ENCODE data around the gene PXK. TPM values are rescaled to one million over a fixed set of nuclear protein-coding genes. Genes with fewer than 3 reads are reported as not detected.

PXK gene
- polyA plus RNA-seq, 2 donors = 3.2 to 6.0 TPM

DNA sequence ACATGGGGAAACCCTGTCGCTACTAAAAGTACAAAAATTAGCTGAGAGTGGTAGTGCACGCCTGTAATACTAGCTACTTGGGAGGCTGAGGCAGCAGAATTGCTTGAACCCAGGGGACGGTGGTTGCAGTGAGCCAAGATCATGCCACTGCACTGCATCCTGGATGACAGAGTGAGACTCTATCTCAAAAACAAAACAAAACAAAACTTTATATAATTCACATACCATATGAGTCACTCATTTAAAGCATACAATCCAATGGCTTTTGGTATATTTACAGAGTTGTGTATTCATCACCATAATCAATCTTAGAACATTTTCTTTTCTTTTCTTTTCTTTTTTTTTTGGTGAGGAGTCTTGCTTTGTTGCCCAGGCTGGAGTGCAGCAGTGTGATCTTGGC, 8.7 kb downstream of the PXK start:
- no peaks in the 10 kb centered on the region for H3K27me3 ChIP-seq (ENCODE audit: control insufficient read depth in 1 of 2, insufficient read depth in 2 of 2, low read length in 2 of 2)
- no peak overlapping the region for H3K27ac ChIP-seq (ENCODE audit: low read depth in 2 of 2, low read length in 1 of 2)
- 87 to 89% methylated on average over 3 of the region's 3 CpGs for WGBS, 2 donors
- H3K36me3 ChIP-seq (ENCODE audit: control insufficient read depth in 2 of 2, insufficient read depth in 2 of 2, low read length in 1 of 2) = peaks cover 3 to 5% of the 10 kb centered on the region in 2 donors
- H3K4me1 ChIP-seq (ENCODE audit: control insufficient read depth in 2 of 2, insufficient read depth in 2 of 2, low read length in 1 of 2) = peaks cover 0 to 5% of the 10 kb centered on the region in 2 donors
- no peaks in the 10 kb centered on the region for H3K9me3 ChIP-seq (ENCODE audit: control insufficient read depth in 2 of 2, insufficient read depth in 1 of 2, low read depth in 1 of 2, low read length in 1 of 2)
- H3K4me3 ChIP-seq (ENCODE audit: low read depth in 1 of 2, low read length in 2 of 2) = no peak overlapping the region

DNA sequence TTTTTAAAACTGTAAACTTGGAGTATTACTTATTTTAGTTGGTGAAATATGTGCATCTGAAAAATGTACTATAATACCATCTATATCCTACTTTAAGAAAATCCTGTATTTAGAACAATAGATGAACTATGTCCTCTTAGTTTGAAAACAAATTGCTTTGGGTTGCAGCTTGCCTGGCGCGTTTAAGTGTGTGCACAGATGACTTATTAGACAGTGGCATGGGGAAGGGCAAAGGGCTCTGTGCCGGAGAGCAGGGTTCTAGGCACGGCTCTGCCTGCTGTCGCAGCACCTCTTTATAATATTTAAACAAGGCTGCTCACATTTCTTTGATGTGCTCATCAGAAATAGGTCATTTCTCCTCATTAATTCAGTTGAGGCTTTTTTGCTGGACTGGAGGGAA, 10.0 kb downstream of the PXK start:
- Histone ChIP-seq H3K4me3 (ENCODE audit: low read depth in 1 of 2, low read length in 2 of 2) (no peak overlapping the region), H3K9me3 (ENCODE audit: control insufficient read depth in 2 of 2, insufficient read depth in 1 of 2, low read depth in 1 of 2, low read length in 1 of 2) (no peaks in the 10 kb centered on the region), H3K27ac (ENCODE audit: low read depth in 2 of 2, low read length in 1 of 2) (no peak overlapping the region), H3K36me3 (ENCODE audit: control insufficient read depth in 2 of 2, insufficient read depth in 2 of 2, low read length in 1 of 2) (peaks cover 3 to 5% of the 10 kb centered on the region in 2 donors), H3K4me1 (ENCODE audit: control insufficient read depth in 2 of 2, insufficient read depth in 2 of 2, low read length in 1 of 2) (peaks cover 0 to 5% of the 10 kb centered on the region in 2 donors), H3K27me3 (ENCODE audit: control insufficient read depth in 1 of 2, insufficient read depth in 2 of 2, low read length in 2 of 2) (no peaks in the 10 kb centered on the region)
- WGBS, 2 donors = 62 to 81% methylated on average over 5 of the region's 5 CpGs

DNA sequence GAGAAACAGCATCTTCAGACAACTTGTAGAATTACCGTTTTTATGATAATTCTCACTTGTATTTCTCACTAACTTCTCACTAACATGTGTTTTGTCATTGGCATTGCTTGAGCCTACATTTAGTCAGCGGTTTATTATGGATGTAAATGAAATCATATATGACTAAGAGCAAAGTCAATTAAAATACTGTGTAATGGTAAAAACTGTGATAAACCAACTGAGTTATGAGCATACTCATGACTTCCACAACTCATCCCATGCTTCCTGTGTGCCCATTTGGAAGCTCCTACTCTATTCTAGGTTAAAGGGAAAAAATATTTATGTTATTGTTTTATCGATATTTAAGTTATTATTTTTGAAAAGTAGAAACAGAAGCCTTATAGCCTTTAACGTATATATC, 12.8 kb downstream of the PXK start:
- Histone ChIP-seq H3K9me3 (ENCODE audit: control insufficient read depth in 2 of 2, insufficient read depth in 1 of 2, low read depth in 1 of 2, low read length in 1 of 2) (no peaks in the 10 kb centered on the region), H3K4me3 (ENCODE audit: low read depth in 1 of 2, low read length in 2 of 2) (no peak overlapping the region), H3K36me3 (ENCODE audit: control insufficient read depth in 2 of 2, insufficient read depth in 2 of 2, low read length in 1 of 2) (peaks cover 5 to 6% of the 10 kb centered on the region in 2 donors), H3K27ac (ENCODE audit: low read depth in 2 of 2, low read length in 1 of 2) (no peak overlapping the region), H3K27me3 (ENCODE audit: control insufficient read depth in 1 of 2, insufficient read depth in 2 of 2, low read length in 2 of 2) (no peaks in the 10 kb centered on the region), H3K4me1 (ENCODE audit: control insufficient read depth in 2 of 2, insufficient read depth in 2 of 2, low read length in 1 of 2) (peaks cover 0 to 12% of the 10 kb centered on the region in 2 donors)
- 95% methylated on average over 4 of the region's 4 CpGs for WGBS, 2 donors

DNA sequence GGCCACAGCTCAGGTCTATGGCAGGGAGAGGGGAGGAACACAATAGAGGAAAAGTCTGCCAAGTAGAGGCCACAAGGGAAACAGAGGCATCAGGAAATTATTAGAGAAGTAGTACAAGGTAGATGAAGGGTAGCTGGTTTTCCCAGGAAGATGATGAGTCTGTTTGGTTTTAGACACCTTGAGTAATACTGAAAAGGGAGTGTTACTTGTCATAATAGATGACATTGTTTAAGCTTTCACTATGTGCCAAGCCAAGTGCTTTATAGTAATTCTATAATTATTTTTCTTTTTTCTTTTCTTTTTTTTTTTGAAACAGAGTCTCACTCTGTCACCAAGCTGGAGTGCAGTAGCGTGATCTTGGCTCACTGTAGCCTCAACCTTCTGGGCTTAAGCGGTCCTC, 13.7 kb downstream of the PXK start:
- H3K27me3 ChIP-seq (ENCODE audit: control insufficient read depth in 1 of 2, insufficient read depth in 2 of 2, low read length in 2 of 2) = no peaks in the 10 kb centered on the region
- peaks cover 0 to 14% of the 10 kb centered on the region in 2 donors for H3K4me1 ChIP-seq (ENCODE audit: control insufficient read depth in 2 of 2, insufficient read depth in 2 of 2, low read length in 1 of 2)
- H3K27ac ChIP-seq (ENCODE audit: low read depth in 2 of 2, low read length in 1 of 2) = no peak overlapping the region
- no peak overlapping the region for H3K4me3 ChIP-seq (ENCODE audit: low read depth in 1 of 2, low read length in 2 of 2)
- H3K36me3 ChIP-seq (ENCODE audit: control insufficient read depth in 2 of 2, insufficient read depth in 2 of 2, low read length in 1 of 2) = peaks cover 5 to 7% of the 10 kb centered on the region in 2 donors
- 64 to 92% methylated on average over 2 of the region's 2 CpGs for WGBS, 2 donors
- H3K9me3 ChIP-seq (ENCODE audit: control insufficient read depth in 2 of 2, insufficient read depth in 1 of 2, low read depth in 1 of 2, low read length in 1 of 2) = no peaks in the 10 kb centered on the region

DNA sequence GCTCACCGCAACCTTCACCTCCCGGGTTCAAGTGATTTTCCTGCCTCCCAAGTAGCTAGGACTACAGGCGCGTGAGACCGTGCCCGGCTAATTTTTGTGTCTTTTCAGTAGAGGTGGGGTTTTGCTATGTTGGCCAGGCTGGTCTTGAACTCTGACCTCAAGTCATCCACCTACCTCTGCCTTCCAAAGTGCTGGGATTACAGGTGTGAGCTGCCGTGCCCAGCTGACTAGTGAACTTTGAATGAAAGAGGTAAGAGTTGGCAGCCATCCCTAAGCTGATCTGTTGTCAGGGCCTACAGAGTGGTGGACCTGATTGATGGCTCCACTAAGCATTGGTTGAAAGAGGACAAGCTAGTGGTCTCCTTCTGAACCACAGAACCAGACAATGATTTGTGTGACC, 15.3 kb downstream of the PXK start:
- Histone ChIP-seq H3K27me3 (ENCODE audit: control insufficient read depth in 1 of 2, insufficient read depth in 2 of 2, low read length in 2 of 2) (no peaks in the 10 kb centered on the region), H3K27ac (ENCODE audit: low read depth in 2 of 2, low read length in 1 of 2) (no peak overlapping the region), H3K36me3 (ENCODE audit: control insufficient read depth in 2 of 2, insufficient read depth in 2 of 2, low read length in 1 of 2) (peaks cover 7% of the 10 kb centered on the region in 2 donors), H3K4me1 (ENCODE audit: control insufficient read depth in 2 of 2, insufficient read depth in 2 of 2, low read length in 1 of 2) (peaks cover 7 to 14% of the 10 kb centered on the region in 2 donors), H3K9me3 (ENCODE audit: control insufficient read depth in 2 of 2, insufficient read depth in 1 of 2, low read depth in 1 of 2, low read length in 1 of 2) (no peaks in the 10 kb centered on the region), H3K4me3 (ENCODE audit: low read depth in 1 of 2, low read length in 2 of 2) (no peak overlapping the region)
- 92 to 95% methylated on average over 7 of the region's 7 CpGs for WGBS, 2 donors

DNA sequence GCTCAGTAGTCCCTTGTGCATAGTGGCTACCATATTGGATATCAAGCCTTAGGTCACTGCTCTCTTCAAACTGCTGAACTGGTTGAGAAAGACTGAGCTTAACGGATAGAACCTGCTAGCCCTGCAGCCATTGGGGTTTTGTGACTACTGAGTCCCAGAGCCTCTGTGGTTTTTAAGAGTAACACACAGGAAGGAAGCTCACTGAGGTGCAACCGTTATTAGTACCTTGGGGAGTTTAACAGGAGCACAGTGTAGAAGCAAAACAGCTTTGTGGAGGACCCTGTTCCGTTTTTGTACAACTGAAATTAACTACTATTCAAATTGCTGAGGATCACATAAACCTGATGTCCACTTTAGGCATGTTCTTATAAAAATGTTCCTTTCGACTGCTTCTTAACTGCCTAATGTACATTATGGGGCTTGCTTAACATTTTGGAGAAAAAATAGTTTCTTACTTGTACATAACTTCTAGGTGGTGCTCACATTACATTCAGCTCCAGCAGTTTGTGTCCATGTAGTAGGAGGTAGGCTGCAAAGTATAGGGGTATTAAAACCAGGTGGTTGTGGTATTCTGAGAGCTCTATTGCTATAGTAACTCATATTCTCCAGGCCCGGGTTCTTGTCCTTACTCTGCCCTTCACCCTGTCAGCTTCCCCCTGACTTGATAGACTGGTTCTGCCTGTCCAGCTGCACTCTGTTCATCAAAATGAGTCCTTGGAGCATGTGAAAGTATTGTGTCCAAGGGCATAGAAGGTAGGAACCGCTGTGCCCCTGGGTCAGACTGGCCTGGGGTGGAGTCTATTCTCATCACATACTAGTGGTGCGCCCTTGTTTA, 17.3 kb downstream of the PXK start:
- no peaks in the 10 kb centered on the region for H3K27me3 ChIP-seq (ENCODE audit: control insufficient read depth in 1 of 2, insufficient read depth in 2 of 2, low read length in 2 of 2)
- H3K36me3 ChIP-seq (ENCODE audit: control insufficient read depth in 2 of 2, insufficient read depth in 2 of 2, low read length in 1 of 2) = peaks cover 2 to 4% of the 10 kb centered on the region in 2 donors
- H3K9me3 ChIP-seq (ENCODE audit: control insufficient read depth in 2 of 2, insufficient read depth in 1 of 2, low read depth in 1 of 2, low read length in 1 of 2) = no peaks in the 10 kb centered on the region
- peaks cover 7 to 11% of the 10 kb centered on the region in 2 donors for H3K4me1 ChIP-seq (ENCODE audit: control insufficient read depth in 2 of 2, insufficient read depth in 2 of 2, low read length in 1 of 2)
- 70 to 71% methylated on average over 7 of the region's 7 CpGs for WGBS, 2 donors
- H3K4me3 ChIP-seq (ENCODE audit: low read depth in 1 of 2, low read length in 2 of 2) = no peak overlapping the region
- H3K27ac ChIP-seq (ENCODE audit: low read depth in 2 of 2, low read length in 1 of 2) = peak overlapping the region in 1 of 2 donors; percentile 11

DNA sequence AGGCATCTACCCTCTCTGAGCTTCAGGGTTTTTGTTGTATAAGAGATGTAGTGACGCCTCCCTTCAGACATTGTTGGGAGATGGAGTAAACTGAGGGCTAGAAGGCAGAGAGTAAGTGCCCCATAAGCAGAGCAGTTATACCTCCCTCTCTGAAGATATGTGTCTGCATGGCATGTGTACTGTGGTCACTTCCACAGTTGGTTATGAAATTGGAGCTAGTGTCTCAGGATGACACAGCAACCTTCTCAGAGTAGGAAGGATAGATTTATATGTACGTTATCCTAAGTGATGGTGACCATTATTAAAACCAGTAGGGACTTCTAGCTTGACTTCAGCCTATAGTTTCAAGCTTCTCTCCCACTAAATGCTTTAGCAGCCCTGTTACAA, 17.9 kb downstream of the PXK start:
- Histone ChIP-seq H3K4me3 (ENCODE audit: low read depth in 1 of 2, low read length in 2 of 2) (no peak overlapping the region), H3K36me3 (ENCODE audit: control insufficient read depth in 2 of 2, insufficient read depth in 2 of 2, low read length in 1 of 2) (peaks cover 2 to 4% of the 10 kb centered on the region in 2 donors), H3K27ac (ENCODE audit: low read depth in 2 of 2, low read length in 1 of 2) (no peak overlapping the region), H3K9me3 (ENCODE audit: control insufficient read depth in 2 of 2, insufficient read depth in 1 of 2, low read depth in 1 of 2, low read length in 1 of 2) (no peaks in the 10 kb centered on the region), H3K4me1 (ENCODE audit: control insufficient read depth in 2 of 2, insufficient read depth in 2 of 2, low read length in 1 of 2) (peaks cover 7 to 11% of the 10 kb centered on the region in 2 donors), H3K27me3 (ENCODE audit: control insufficient read depth in 1 of 2, insufficient read depth in 2 of 2, low read length in 2 of 2) (no peaks in the 10 kb centered on the region)
- 91 to 95% methylated on average over 2 of the region's 2 CpGs for WGBS, 2 donors

DNA sequence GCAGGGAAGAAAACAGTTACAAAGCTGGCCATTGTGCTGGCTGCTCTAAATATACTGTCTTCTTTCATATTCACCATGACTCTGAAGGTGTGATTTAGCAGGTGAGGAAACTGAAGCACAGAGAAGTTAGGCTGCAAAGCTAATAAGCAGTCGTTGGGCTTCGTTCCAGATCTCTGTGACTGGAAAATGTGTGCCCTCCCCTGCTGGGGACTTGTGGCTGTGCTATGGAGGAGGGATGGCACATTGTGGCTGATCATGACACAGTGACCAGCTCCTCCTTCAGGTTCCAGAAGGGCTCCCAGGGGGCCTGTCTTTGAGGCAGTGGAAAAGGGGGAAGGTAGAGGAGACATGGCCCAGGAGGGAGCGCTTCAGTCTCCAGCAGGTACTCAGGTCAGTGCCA, 19.2 kb downstream of the PXK start:
- no peak overlapping the region for H3K27ac ChIP-seq (ENCODE audit: low read depth in 2 of 2, low read length in 1 of 2)
- peaks cover 7 to 9% of the 10 kb centered on the region in 2 donors for H3K4me1 ChIP-seq (ENCODE audit: control insufficient read depth in 2 of 2, insufficient read depth in 2 of 2, low read length in 1 of 2)
- no peaks in the 10 kb centered on the region for H3K27me3 ChIP-seq (ENCODE audit: control insufficient read depth in 1 of 2, insufficient read depth in 2 of 2, low read length in 2 of 2)
- peaks cover 2 to 4% of the 10 kb centered on the region in 2 donors for H3K36me3 ChIP-seq (ENCODE audit: control insufficient read depth in 2 of 2, insufficient read depth in 2 of 2, low read length in 1 of 2)
- no peaks in the 10 kb centered on the region for H3K9me3 ChIP-seq (ENCODE audit: control insufficient read depth in 2 of 2, insufficient read depth in 1 of 2, low read depth in 1 of 2, low read length in 1 of 2)
- 82 to 87% methylated on average over 3 of the region's 3 CpGs for WGBS, 2 donors
- no peak overlapping the region for H3K4me3 ChIP-seq (ENCODE audit: low read depth in 1 of 2, low read length in 2 of 2)

DNA sequence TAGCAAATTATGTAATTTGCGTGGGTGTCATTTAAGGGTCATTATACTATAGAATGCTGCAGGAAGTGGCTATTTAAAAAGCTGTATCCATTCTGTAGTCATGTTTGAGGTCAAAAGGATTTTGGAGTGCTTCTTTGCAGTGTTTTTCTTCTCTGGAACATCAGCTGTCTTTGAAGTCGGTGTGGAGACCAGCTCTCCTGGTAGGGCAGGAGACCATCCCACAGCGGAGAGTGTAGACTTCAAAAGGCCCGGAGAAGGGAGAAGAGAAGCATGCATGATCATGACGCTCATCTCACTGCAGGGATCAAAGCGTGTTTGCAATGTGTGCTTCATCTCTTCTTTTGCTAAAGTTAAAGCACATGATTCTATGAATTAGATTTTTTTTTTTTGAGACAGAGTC, 19.9 kb downstream of the PXK start:
- Histone ChIP-seq H3K9me3 (ENCODE audit: control insufficient read depth in 2 of 2, insufficient read depth in 1 of 2, low read depth in 1 of 2, low read length in 1 of 2) (no peaks in the 10 kb centered on the region), H3K36me3 (ENCODE audit: control insufficient read depth in 2 of 2, insufficient read depth in 2 of 2, low read length in 1 of 2) (peaks cover 2 to 4% of the 10 kb centered on the region in 2 donors), H3K27me3 (ENCODE audit: control insufficient read depth in 1 of 2, insufficient read depth in 2 of 2, low read length in 2 of 2) (no peaks in the 10 kb centered on the region), H3K4me3 (ENCODE audit: low read depth in 1 of 2, low read length in 2 of 2) (no peak overlapping the region), H3K27ac (ENCODE audit: low read depth in 2 of 2, low read length in 1 of 2) (no peak overlapping the region), H3K4me1 (ENCODE audit: control insufficient read depth in 2 of 2, insufficient read depth in 2 of 2, low read length in 1 of 2) (peaks cover 7 to 9% of the 10 kb centered on the region in 2 donors)
- WGBS, 2 donors = 88 to 89% methylated on average over 6 of the region's 6 CpGs

Measured in esophagus (tissue), 2 donors.